HG02943 (cell line): ENCODE results near the gene TLR10.
"Not testable (repeated sequence)": the region's sequence is repeated elsewhere in the genome, so short reads cannot be mapped to it uniquely, and the experiment has no call there.

Source experiments
- ATAC-seq: cut with Tn5 transposase; IDR thresholded peaks from one replicate; pipeline ENCODE4 v1.9.1; 2021; ENCODE audit warnings: mild to moderate bottlenecking, low read depth, moderate library complexity; ENCODE audit not compliant: unreplicated experiment

Gene TLR10

DNA sequence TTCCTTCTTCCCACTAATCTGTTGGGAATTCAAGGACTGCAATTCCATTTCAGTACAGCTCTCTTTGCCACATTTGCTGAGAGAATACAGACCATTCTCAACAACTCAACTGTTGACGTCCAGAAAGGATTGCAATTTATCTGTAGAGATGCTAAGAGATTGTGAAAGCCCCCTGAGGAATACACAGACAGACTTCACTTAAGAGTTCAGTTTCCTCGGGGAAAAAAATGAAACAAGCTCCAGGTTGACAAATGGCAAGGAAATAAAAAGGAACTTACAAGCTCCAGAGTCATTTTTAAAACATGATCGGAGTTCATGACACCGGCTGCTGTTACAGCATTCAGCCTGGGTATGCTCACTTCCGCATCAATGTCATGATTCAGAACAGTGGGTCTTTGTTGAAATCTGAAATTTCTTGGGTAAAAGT is 13.8 kb downstream of the TLR10 start:
- ATAC-seq: no peak

DNA sequence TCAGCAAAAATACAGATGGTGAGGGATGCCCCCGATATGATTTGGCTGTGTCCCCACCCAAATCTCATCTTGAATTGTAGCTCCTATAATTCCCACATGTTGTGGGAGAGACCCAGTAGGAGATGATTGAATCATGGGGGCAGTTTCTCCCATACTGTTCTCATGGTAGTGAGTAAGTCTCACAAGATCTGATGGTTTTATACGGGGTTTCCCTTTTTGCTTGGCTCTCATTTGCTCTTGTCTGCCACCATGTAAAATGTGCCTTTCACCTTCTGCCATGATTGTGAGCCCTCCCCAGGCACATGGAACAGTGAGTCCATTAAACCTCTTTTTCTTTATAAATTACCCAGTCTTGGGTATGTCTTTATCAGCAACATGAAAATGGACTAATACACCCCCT is 15.8 kb downstream of the TLR10 start:
- not testable (repeated sequence) for ATAC-seq

DNA sequence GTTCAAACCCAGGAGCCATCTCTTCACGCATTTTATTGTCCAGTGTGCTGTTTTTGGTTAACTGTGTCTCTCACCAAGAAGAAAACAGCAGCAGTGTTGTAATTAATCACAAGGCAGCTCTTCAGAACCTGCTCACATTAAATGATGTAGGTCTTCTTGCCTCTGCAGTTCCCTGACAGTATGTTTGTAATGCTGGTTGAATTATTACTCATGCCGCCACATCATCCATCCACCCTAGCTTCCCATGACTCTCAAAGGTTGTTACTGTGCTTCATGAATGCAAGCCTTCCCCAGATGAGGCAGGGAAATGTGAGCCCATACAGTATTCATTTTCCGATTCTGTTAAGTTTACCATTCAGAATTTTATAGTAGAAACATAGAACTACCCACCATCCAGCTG is 17.4 kb downstream of the TLR10 start:
- no peak for ATAC-seq

DNA sequence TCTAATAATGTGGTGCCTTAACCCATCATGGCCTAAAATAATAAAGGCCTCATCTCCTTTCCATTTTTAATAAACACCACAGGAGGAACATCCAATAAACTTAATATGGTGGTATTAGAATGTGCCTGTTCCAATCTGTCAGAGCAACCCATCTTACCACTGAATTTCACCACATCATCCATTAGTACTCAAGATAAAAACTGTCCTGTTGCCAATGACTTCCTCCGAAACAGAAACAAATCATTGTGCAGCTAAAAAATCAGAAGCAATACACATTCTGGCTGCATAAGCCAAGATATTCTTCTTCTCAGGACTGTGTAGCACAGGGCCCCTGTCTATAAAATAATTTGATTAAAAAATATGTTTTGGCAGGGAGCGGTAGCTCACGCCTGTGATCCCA is 18.5 kb downstream of the TLR10 start:
- no peak for ATAC-seq

DNA sequence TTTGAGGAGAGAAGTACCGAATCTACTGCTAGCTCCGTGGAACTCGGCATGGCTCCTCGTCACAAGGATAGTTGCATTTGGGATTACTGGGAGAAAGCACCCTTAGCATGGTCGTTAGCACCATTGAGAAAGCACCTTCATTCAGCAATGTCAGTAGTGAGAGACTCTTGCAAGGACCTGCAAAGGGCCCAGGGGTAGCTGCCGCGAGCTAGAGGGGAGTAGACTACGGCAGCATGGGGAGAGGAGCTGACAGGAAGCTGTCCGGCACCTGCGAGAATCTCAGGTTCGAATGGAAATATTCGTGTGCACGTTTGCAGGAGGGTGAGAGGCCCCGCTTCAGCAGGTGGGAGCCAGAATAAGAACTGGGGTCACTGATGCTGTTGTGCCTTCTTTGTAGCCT is 20.2 kb downstream of the TLR10 start:
- no peak for ATAC-seq

DNA sequence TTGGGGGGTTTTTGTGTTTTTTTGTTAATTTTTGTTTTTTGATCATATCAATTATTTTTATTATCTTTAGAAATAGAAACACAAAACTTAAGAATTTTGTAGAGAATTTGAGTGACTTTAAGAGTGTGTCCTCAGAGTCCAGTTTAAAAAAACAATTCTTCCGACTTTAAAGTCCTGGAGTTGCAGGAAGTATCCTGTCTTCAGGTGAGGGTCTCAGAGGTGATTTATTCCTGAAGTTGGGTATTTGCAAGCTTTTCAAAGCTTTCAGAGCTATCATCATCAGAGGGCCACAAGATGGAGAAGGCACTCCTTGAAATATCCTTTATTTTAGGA is 23.0 kb downstream of the TLR10 start:
- ATAC-seq: no peak

DNA sequence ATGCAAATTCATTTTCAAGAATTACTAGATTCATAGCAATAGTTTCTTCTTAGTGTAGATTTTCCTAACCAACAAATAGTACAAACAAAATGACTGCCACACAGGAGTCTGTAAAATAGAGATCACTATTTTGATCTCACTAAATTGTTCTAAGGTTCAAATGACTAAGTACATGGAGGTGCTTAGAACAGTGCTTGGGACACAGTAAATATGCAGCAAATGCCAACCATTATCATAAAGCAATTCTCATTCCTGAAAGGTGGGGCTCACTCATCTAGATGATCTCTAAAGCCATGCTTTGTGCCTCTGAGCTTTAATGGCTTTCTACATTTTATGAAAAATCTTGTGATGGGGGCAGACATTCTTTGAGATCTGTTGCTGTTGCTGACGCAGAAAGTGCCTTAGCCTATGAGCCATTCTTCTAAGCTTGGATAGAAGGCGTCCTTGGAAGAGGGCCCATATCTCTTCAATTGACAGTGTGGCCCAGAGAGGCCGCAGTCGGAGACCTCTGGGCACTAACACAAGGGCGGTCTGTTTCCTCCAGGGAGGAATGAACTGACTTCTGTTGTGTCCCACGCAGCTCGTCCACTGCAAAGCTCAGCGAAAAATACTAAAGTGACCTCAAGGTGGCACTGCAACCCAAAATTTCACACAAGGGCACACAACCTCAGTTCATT is 23.5 kb downstream of the TLR10 start:
- ATAC-seq: no peak

DNA sequence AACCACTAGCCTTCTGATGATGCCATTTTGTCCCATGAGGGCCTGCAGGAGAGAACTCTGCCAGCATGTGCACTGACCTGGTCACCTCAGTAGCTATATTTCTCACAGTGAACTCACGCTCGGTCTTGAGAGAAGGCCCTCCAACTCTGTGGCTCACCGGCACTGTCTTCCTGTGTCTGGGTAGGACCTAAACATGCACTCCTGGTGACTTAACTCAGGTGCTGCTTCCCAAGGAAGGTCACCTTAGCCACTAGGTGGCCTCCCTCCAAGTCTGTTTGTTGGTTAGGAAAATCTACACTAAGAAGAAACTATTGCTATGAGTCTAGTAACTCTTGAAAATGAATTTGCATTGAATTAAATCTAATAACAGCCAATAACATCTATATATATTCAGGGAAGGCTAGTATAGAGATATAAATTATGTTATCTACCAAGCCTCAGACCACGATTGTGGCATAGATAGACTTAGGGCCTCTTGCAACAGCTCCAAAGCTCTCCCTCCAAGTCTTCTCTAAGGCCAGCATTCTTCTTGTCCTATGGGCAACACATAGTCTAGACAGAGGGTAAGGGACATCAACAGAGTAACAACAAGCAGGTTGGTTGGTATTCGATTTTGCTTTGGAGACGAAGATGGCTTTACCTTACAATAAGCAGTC is 24.7 kb downstream of the TLR10 start:
- ATAC-seq: no peak

DNA sequence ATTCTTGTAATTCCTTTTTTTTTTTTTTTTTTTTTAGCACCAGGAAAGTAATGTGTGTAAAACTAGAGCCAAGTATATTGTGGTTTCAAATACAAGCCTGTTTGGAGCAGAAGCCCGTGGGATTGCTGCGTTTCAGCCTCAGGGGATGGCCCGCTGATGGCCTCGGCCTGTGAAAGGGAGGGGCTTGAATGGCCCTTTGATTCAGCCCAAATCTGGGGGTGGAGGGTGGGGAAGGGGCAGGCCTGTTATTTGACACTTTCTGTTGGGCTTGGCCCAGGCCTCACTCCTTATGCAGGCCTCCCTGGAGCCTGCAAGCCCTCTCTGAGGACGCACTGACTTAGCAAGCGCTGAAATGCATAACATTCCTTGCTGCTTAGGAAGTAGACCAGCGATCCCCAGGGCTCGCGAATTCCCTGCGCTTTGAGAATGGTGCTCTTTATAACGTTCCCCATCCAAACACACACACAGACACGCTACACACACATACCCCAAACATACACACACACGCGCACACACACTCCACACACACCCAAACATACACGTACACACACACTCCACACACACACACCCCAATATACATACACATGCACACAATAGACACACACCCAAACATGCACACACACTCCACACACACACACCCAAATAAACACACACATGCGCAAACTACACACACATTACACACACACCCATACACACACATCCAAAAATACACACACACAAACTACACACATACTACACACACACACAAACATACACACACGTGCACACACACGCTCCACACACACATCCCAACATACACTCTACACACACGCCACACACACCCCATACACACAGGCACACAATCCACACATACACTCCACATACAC is 29.6 kb downstream of the TLR10 start:
- ATAC-seq: no peak

DNA sequence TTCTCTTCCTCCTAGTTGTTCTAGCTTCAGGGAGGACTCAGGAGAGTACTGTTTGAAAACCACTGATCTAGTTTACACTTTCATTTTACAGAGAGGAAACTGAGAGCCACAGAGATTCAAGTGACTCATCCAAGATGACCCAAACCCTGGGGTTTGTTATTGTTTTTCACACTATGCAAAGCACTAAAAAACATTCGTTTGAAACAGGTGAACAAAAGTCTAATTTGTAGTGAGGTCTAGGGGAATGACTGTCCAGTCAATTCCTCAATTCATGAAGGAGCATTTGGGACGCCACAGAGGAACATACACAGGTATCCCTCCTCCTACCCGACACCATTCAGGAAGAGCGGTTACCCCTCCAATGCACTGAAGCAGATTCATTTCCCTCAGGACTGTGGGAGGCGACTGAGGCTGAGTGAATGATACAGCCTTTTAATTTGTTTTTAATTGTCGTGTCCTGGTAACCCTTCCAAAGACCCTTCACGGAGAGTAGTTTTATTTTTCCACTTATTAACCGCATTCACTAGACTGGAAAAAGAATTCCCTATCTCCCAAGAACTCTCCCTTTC is 30.3 kb downstream of the TLR10 start:
- ATAC-seq: peak; percentile 88

DNA sequence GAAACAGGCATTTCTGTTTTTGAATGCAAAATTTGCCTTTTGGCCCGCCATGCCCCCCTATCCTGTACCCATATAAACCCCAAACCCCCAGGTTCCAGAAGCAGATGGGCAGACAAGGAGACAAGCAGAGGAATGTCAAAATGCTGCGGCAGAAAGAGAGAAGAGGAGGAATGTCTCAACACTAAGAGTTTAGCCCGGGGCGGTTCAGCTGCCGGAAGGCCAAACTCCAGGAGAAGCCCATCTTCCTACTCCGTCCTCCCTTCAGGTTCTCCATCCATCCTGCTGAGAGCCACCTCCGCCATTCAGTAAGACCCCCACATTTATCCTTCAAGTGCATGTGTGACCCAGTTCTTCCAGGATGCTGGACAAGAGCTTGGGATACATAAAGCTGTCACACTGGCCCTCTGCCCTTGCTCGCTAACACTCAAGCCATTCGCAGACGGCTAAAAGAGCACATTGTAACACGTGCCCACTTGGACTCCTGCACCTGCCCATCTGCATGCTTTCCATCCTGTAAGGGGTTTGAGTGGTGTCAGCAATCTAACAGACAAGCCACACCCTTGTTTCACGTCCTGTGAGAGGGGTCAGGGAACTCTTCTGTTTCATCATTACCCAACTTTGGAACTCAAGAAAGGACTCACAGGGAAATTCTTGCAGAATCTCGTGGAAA is 31.3 kb downstream of the TLR10 start:
- ATAC-seq: no peak

DNA sequence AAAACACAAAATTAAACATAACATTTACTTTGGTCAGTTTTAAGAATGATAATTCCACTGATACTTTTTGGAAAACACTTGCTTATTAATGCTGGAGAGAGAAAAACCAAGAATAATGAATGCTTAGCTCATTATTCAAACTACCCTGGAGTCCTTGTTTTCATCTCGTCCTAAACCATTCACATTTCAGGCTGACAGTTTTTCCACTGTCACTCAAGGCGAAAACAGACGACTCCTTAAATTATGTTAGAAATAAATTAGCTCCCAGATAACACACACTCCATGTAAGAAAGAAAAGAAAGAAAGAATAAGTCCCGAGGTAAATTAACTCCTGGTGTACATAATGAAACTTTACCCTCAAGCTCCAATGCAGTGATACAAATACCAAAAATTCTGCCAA is 33.5 kb downstream of the TLR10 start:
- no peak for ATAC-seq

DNA sequence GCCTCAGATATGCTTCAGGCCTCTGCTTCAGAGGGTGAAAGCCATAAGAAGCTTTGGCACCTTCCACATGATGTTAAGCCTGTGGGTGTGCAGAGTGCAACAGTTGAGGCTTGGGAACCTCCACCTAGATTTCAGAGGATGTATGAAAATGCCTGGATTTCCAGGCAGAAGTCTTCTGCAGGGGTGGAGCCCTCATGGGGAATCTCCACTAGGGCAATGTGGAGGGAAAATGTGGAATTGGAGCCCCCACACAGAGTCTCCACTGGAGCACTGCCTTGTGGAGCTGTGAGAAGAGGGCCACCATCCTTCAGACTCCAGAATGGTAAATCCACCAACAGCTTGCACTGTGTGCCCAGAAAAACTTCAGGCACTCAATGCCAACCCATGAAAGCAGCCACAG is 35.2 kb downstream of the TLR10 start:
- ATAC-seq: no peak

DNA sequence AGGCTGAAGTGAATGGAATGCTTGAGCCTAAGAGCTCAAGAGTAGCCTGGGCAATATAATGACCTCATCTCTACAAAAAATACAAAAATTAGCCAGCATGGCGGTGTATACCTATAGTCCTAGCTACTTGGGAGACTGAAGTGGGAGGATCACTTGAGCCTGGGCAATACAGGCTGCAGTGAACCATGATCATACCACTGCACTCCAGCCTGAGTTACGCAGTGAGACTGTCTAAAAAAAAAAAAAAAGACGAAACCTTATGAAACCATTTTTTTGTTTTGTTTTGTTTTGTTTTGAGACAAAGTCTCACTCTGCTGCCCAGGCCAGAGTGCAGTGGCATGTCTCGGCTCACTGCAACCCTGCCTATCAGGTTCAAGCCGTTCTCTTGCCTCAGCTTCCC is 36.9 kb downstream of the TLR10 start:
- no peak for ATAC-seq

DNA sequence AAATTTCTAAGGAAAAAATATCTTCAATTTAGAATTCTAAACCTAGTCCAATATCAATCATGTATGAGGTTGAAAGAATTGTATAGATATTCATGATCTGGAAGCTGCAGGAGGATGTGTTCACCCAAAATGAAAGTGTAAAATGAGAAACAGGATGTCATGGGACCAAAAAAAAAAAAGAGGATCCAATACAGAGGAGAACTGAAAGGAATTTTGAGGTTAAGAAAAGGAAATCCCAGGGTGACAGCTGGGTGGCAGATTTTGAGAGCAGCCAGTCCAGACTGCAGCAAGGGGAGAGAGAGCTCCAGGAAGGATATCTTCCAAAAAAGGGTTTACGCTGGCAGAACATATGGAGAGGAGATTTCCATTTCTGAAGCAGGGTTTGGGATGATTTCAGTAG is 38.9 kb downstream of the TLR10 start:
- no peak for ATAC-seq

DNA sequence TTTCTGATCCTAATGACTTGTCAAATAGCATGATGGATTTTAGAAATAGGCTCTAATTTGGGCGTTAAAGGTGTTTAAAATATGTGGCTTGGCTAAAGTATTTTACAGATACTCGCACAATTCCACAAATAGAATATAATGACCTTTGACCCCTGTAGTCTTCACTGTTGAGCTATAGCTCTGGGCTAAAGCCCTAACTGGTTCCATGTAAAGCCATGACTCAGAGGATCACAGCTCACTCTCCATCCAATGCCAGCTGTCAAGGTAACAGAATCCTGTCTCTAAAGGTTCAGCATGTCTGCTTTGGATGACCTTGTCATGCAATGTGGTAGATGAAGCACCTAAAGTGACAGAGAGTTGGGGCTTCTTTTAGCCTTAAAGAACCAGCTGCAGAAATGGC is 42.5 kb downstream of the TLR10 start:
- no peak for ATAC-seq

DNA sequence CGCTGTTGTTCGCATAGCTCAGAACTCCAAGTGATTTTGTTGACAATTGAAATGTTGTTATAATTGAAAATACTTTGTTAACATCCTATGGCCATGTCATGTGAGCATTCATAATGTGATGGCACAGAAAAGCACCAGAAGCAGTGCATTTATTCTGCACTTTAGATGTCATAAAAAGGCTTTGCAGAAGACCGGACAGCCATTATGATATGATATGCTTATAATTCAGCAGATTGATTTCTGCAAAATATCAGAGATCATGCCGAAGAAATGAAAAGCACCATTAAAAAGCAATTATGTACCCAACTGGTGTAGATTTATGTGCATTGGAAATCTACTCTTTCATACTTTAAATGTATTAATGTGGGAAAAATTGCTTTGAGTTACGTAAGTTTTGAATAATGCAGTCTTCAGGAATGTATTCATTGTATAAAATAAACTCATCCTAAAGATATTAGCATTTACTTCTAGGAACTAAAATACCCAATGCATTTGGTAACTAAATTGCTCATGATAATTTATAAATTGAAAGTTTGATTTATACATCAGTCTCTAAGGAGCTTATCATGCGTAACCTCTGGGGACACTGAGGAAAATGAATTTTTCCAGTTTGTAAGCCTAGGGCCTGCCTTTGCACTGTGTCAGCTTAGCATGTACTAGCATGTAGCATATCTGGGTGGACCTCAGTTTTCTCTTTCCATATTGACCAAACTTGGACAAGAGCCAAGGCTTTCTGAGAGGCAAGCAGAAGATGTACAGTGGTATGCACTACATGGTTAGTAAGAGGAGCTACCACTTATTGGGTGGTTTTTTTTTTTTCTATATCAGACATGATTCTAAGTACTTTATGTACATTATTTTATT is 43.6 kb downstream of the TLR10 start:
- no peak for ATAC-seq

DNA sequence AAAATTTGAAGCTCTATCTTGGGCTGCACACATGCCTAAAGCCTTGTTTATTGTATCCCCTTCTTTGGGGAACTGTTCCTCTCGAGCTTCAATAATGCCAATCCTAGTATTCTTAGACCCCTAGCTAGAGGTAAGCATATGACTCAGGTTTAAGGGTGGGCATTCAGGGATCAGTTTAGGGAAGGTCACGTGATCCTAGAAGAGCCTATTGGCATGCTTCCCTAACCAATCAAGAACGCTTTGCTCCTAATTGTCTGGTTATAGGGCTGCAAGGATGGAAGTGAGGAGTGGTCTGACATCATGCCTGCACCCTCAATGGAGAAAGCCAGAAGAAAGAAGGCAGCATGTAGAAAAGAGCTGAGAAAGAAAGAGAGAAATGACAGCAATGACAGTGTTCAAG is 46.9 kb downstream of the TLR10 start:
- ATAC-seq: no peak

DNA sequence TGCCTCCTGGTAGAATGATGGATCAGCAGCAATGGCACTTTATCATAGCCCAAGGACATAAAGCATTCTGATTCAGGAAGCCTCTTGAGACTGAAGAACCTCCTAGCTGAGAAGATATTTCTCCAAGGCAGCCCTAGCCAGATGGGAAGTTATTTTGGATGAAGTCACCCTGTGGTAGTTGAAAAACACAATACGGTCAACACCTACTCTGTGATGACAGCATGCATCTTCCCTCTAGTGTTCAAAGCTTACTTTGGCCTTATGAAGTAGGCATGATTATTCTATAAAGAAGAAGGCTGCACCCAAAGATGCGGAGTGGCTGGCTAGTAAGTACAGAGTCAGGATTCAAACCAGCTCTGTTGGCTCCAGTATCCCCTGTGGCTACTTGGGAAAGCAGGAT is 47.9 kb downstream of the TLR10 start:
- no peak for ATAC-seq

DNA sequence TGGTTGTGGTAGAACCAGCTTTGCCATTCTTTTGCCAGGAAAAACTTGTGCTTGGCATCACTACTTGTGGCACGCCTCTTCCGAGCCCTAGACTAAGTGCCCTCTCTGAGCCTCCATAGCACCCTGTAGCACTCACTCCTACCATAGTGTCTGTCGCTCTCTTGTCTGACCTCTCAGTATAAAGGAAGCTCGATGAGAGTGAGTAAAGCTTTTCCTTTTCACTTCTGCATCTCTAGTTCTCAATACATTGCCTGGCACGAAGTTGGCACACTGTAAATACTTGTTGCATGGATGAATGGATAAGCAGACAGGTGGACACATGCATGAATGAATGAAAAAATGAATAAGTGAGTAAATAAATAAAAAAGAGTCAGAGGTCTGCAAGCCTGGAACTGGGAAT is 48.3 kb downstream of the TLR10 start:
- ATAC-seq: no peak
